HepG2 (cell line): Measurements from ENCODE around the gene THADA. TPM values are rescaled to one million over a fixed set of nuclear protein-coding genes. Genes with fewer than 3 reads are reported as not detected.

ENCODE experiments used
- CC2D1A ChIP-seq: sonication (generic); formaldehyde crosslinking; IDR thresholded peaks from 2 replicates; pipeline ENCODE4 v1.8.1; 2023; ENCODE audit warnings: mild to moderate bottlenecking, missing genetic modification reagents
- MAF1 ChIP-seq: sonication (generic); formaldehyde crosslinking; IDR thresholded peaks from 2 replicates; pipeline ENCODE4 v1.5.0; 2020; ENCODE audit warnings: missing genetic modification reagents, borderline replicate concordance
- MAFG ChIP-seq: sonication (generic); formaldehyde crosslinking; IDR thresholded peaks from 2 replicates; pipeline ENCODE4 v1.5.1; 2020; ENCODE audit warnings: mild to moderate bottlenecking, missing genetic modification reagents
- ZNF510 ChIP-seq: sonication (generic); formaldehyde crosslinking; IDR thresholded peaks from 2 replicates; pipeline ENCODE4 v1.4.0; 2020; ENCODE audit warnings: low read depth, mild to moderate bottlenecking, missing genetic modification reagents
- ZNF619 ChIP-seq: sonication (generic); formaldehyde crosslinking; IDR thresholded peaks from 2 replicates; pipeline ENCODE4 v1.4.0; 2020; ENCODE audit warnings: mild to moderate bottlenecking, missing genetic modification reagents
- polyA plus RNA-seq, 8 experiments: library from polyadenylated mRNA; depleted of rRNA in 3 of 8; stranded (reverse) in 7 of 8; unstranded in 1 of 8; fragments of >200 nt; fragmentation: Illumina TruSeq in 4 of 8; extraction: Trizol in 4 of 8; gene quantifications; 2 replicates each; pipeline versions ENCODE4 v1.2.1 to v1.2.3, GENCODE V29; 2011 to 2016; ENCODE audit warnings: low read depth in 4 of 8, missing spikeins in 1 of 8, mixed read lengths in 1 of 8; ENCODE audit not compliant: insufficient read depth in 1 of 8
- total RNA-seq, 5 experiments: library from RNA; depleted of rRNA; stranded (reverse); fragments of >200 nt; fragmentation: Illumina TruSeq; extraction: Trizol; gene quantifications; 2 replicates each; pipeline ENCODE4 v1.2.3, GENCODE V29; 2016; ENCODE audit warnings: low read depth in 1 of 5
- TF ChIP-seq, protein P1 (sequence below): sonication (generic); formaldehyde crosslinking; IDR thresholded peaks from 2 replicates; pipeline ENCODE4 v1.5.0; 2020; ENCODE audit warnings: mild to moderate bottlenecking, missing genetic modification reagents, borderline replicate concordance
- TF ChIP-seq, protein P2 (sequence below): sonication (generic); formaldehyde crosslinking; IDR thresholded peaks from 2 replicates; pipeline ENCODE4 v1.4.0; 2020; ENCODE audit warnings: mild to moderate bottlenecking, missing genetic modification reagents, borderline replicate concordance
- TF ChIP-seq, protein P3 (sequence below): sonication (generic); formaldehyde crosslinking; IDR thresholded peaks from 2 replicates; pipeline ENCODE4 v1.4.0; 2020; ENCODE audit warnings: mild to moderate bottlenecking, missing genetic modification reagents, borderline replicate concordance

Gene THADA
- total and polyA plus RNA-seq, 2 of the 13 experiments (the other 11 are each of a cell fraction or from before 2014, with no cell fraction given), result 12.7 to 21.7 TPM

DNA sequence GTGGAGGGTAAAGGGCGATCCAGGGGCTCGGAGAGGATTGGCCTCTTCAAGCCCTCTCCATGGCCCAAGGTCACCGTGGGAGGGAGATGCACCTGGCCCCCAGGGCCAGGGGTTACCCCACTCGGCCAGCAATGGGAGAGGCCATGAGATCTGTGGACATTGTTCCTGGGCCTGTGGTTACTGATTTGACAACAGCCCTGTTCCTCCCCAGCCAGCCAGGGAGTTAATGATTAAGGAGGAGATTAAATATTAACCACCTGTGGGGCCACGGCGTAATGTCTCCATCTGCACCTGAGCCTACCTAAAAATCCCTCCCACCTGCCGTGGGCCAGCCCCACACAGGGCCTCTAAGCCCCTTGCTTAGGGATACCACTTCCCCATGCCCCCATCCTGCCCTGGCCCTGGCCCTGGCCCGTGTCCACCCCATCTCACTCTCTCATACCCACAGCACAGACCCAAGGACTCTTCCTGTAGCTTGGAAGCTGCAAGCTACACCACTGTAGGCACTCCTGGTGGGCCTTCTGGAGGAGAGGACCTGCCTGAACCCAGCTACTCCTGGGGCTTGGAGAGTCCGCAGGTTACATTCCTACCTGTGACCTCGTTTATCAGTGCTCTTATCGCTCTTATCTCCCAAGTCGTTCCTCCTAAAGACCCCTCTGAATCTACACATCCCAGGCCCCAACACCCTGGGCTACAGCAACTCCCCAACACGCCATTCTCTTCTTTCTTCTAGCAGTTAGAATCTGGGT is 401.5 kb downstream of the THADA start (continued):
- TF ChIP-seq, protein P1, sequence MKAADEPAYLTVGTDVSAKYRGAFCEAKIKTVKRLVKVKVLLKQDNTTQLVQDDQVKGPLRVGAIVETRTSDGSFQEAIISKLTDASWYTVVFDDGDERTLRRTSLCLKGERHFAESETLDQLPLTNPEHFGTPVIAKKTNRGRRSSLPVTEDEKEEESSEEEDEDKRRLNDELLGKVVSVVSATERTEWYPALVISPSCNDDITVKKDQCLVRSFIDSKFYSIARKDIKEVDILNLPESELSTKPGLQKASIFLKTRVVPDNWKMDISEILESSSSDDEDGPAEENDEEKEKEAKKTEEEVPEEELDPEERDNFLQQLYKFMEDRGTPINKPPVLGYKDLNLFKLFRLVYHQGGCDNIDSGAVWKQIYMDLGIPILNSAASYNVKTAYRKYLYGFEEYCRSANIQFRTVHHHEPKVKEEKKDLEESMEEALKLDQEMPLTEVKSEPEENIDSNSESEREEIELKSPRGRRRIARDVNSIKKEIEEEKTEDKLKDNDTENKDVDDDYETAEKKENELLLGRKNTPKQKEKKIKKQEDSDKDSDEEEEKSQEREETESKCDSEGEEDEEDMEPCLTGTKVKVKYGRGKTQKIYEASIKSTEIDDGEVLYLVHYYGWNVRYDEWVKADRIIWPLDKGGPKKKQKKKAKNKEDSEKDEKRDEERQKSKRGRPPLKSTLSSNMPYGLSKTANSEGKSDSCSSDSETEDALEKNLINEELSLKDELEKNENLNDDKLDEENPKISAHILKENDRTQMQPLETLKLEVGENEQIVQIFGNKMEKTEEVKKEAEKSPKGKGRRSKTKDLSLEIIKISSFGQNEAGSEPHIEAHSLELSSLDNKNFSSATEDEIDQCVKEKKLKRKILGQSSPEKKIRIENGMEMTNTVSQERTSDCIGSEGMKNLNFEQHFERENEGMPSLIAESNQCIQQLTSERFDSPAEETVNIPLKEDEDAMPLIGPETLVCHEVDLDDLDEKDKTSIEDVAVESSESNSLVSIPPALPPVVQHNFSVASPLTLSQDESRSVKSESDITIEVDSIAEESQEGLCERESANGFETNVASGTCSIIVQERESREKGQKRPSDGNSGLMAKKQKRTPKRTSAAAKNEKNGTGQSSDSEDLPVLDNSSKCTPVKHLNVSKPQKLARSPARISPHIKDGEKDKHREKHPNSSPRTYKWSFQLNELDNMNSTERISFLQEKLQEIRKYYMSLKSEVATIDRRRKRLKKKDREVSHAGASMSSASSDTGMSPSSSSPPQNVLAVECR (CRISPR knock-in tag), result peak; percentile 33; the same call in 1 of the 2 replicates
- TF ChIP-seq ZNF619 (CRISPR knock-in tag) (no peak), MAF1 (CRISPR knock-in tag) (peak; percentile 67; the same call in 1 of the 2 replicates), CC2D1A (no peak), ZNF510 (CRISPR knock-in tag) (0 out of 2 replicates have a peak, but pooled peaks have one; percentile 69), MAFG (CRISPR knock-in tag) (no peak)
- TF ChIP-seq, protein P2, sequence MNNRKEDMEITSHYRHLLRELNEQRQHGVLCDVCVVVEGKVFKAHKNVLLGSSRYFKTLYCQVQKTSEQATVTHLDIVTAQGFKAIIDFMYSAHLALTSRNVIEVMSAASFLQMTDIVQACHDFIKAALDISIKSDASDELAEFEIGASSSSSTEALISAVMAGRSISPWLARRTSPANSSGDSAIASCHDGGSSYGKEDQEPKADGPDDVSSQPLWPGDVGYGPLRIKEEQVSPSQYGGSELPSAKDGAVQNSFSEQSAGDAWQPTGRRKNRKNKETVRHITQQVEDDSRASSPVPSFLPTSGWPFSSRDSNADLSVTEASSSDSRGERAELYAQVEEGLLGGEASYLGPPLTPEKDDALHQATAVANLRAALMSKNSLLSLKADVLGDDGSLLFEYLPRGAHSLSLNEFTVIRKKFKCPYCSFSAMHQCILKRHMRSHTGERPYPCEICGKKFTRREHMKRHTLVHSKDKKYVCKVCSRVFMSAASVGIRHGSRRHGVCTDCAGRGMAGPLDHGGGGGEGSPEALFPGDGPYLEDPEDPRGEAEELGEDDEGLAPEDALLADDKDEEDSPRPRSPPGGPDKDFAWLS (CRISPR knock-in tag), result no peak
- TF ChIP-seq, protein P3, sequence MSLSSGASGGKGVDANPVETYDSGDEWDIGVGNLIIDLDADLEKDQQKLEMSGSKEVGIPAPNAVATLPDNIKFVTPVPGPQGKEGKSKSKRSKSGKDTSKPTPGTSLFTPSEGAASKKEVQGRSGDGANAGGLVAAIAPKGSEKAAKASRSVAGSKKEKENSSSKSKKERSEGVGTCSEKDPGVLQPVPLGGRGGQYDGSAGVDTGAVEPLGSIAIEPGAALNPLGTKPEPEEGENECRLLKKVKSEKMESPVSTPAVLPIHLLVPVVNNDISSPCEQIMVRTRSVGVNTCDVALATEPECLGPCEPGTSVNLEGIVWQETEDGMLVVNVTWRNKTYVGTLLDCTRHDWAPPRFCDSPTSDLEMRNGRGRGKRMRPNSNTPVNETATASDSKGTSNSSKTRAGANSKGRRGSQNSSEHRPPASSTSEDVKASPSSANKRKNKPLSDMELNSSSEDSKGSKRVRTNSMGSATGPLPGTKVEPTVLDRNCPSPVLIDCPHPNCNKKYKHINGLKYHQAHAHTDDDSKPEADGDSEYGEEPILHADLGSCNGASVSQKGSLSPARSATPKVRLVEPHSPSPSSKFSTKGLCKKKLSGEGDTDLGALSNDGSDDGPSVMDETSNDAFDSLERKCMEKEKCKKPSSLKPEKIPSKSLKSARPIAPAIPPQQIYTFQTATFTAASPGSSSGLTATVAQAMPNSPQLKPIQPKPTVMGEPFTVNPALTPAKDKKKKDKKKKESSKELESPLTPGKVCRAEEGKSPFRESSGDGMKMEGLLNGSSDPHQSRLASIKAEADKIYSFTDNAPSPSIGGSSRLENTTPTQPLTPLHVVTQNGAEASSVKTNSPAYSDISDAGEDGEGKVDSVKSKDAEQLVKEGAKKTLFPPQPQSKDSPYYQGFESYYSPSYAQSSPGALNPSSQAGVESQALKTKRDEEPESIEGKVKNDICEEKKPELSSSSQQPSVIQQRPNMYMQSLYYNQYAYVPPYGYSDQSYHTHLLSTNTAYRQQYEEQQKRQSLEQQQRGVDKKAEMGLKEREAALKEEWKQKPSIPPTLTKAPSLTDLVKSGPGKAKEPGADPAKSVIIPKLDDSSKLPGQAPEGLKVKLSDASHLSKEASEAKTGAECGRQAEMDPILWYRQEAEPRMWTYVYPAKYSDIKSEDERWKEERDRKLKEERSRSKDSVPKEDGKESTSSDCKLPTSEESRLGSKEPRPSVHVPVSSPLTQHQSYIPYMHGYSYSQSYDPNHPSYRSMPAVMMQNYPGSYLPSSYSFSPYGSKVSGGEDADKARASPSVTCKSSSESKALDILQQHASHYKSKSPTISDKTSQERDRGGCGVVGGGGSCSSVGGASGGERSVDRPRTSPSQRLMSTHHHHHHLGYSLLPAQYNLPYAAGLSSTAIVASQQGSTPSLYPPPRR, result peak; percentile 94
